Spleen (tissue), 7 donors: ENCODE measurements around the gene MB.

ENCODE experiments used
- CTCF ChIP-seq, 11 experiments: fragments of 200-600 bp in 7 of 11; fragments of 450-650 bp in 4 of 11; sonication (generic) in 4 of 11; IDR thresholded peaks in 8 of 11; conservative IDR thresholded peaks in 3 of 11; 1 replicate in 7 of 11; 2 replicates in 4 of 11; pipeline versions ENCODE4 v1.4.0 to v1.8.0; 2016 to 2021; ENCODE audit warnings: antibody characterized with exemption in 11 of 11, inconsistent platforms in 4 of 11, mild to moderate bottlenecking in 1 of 11
- POLR2A ChIP-seq, 3 donors: fragments of 450-650 bp; IDR thresholded peaks; one replicate each; pipeline ENCODE4 v1.5.1; 2017; ENCODE audit warnings: antibody characterized with exemption in 3 of 3, mild to moderate bottlenecking in 1 of 3
- donor health status: DM: no; HTN: no; CAD: no; lungs with moderate emphysema.
- donor health status: DM: no; HTN: no; CAD: no.
- donor health status: DM: no; HTN: no; CAD: no.

- TF ChIP-seq CTCF (IDR thresholded peaks at IDR 0.05 in 8 of 11, conservative IDR thresholded peaks at IDR 0.05 in 3 of 11): no peak
- no peak for TF ChIP-seq POLR2A (IDR thresholded peaks at IDR 0.05)
These were observed 32.6 kb upstream of the MB start for GRCh38 chr22:35649636-35650250.
